Left lobe of liver (tissue), 2 donors: ENCODE data around the gene HIRA. TPM values are rescaled to one million over a fixed set of nuclear protein-coding genes. Genes with fewer than 3 reads are reported as not detected.

Experiments used
- ATAC-seq: fragments of 200-7000 bp; cut with Tn5 transposase; one replicate; pipeline ENCODE4 v1.9.1; 2020; ENCODE audit warnings: mild to moderate bottlenecking, moderate library complexity
- DNase-seq: peaks from one replicate; pipeline ENCODE4 v3.0.0-alpha.2; 2020; ENCODE audit warnings: low spot score
- total RNA-seq: library from RNA; stranded (reverse); gene quantifications from one replicate; pipeline ENCODE4 v1.2.1, GENCODE V29; 2021
- donor health status: DM: no; HTN: no; CAD: no; lungs with moderate emphysema.
- donor health status: DM: no; HTN: yes; CAD: no.

The HIRA gene
- total RNA-seq, 1 donor from 2014 or later = 20.2 TPM

GRCh38 chr22:19358703-19359553 is 72.6 kb downstream of the HIRA start:
- DNase-seq (peak; percentile 37), ATAC-seq (no peak)

GRCh38 chr22:19358195-19358594 is 73.3 kb downstream of the HIRA start:
- DNase-seq = peak; percentile 37
- no peak for ATAC-seq

GRCh38 chr22:19357270-19358105 is 74.0 kb downstream of the HIRA start:
- ATAC-seq (no peak), DNase-seq (peak; percentile 27)

- no peak for ATAC-seq
- peak; percentile 28 for DNase-seq
Measured at GRCh38 chr22:19356708-19357269, 74.7 kb downstream of the HIRA start.

GRCh38 chr22:19355413-19356157 is 75.9 kb downstream of the HIRA start:
- DNase-seq = no peak
- no peak for ATAC-seq

- ATAC-seq (no peak), DNase-seq (no peak)
Measured at GRCh38 chr22:19354201-19354600, 77.3 kb downstream of the HIRA start.

GRCh38 chr22:19353363-19354131 is 78.0 kb downstream of the HIRA start:
- peak; percentile 40 for DNase-seq
- peak; percentile 18 for ATAC-seq

GRCh38 chr22:19352766-19353165 is 78.8 kb downstream of the HIRA start:
- no peak for ATAC-seq
- DNase-seq = no peak

GRCh38 chr22:19352217-19352616 is 79.3 kb downstream of the HIRA start:
- DNase-seq (peak; percentile 32), ATAC-seq (no peak)

- no peak for DNase-seq
Measured at GRCh38 chr22:19351604-19352003, 79.9 kb downstream of the HIRA start.

GRCh38 chr22:19350947-19351346 is 80.6 kb downstream of the HIRA start:
- ATAC-seq (no peak), DNase-seq (peak; percentile 36)

More at GRCh38 chr22:19351604-19352003, 79.9 kb downstream of the HIRA start:
- ATAC-seq = no peak

GRCh38 chr22:19350476-19350859 is 81.1 kb downstream of the HIRA start:
- ATAC-seq = no peak
- DNase-seq = no peak

GRCh38 chr22:19349778-19350475 is 81.6 kb downstream of the HIRA start:
- ATAC-seq (no peak), DNase-seq (no peak)

- ATAC-seq (no peak), DNase-seq (peak; percentile 35)
Measured at GRCh38 chr22:19346677-19347265, 84.8 kb downstream of the HIRA start.

- no peak for ATAC-seq
Measured at GRCh38 chr22:19344420-19344819, 87.1 kb downstream of the HIRA start.

GRCh38 chr22:19343470-19343869 is 88.1 kb downstream of the HIRA start:
- no peak for DNase-seq
- ATAC-seq = no peak

More at GRCh38 chr22:19344420-19344819, 87.1 kb downstream of the HIRA start:
- no peak for DNase-seq

- DNase-seq = no peak
- no peak for ATAC-seq
Measured at GRCh38 chr22:19341500-19341899, 90.0 kb downstream of the HIRA start.

- DNase-seq = no peak
- ATAC-seq = no peak
Measured at GRCh38 chr22:19337137-19337536, 94.4 kb downstream of the HIRA start.
